Nephron progenitor cell (in vitro differentiated cells): ENCODE results near the gene CDC20.
"Not testable (repeated sequence)": the region's sequence is repeated elsewhere in the genome, so short reads cannot be mapped to it uniquely, and the experiment has no call there.

ENCODE experiments used
- DNase-seq: peaks from one replicate; pipeline ENCODE4 v3.0.0; 2021
- H3K27ac Mint-ChIP-seq: 2 replicates; pipeline ENCODE4 v1.8.0; 2021; ENCODE audit warnings: mild to moderate bottlenecking, moderate library complexity, mixed read lengths
- H3K27me3 Mint-ChIP-seq: 2 replicates; pipeline ENCODE4 v1.8.0; 2021; ENCODE audit warnings: mild to moderate bottlenecking, low read depth, mixed read lengths; ENCODE audit not compliant: poor library complexity
- H3K36me3 Mint-ChIP-seq: 2 replicates; pipeline ENCODE4 v1.8.0; 2021; ENCODE audit warnings: low read depth, mixed read lengths
- H3K4me1 Mint-ChIP-seq: 2 replicates; pipeline ENCODE4 v1.8.0; 2021; ENCODE audit warnings: mixed read lengths
- H3K4me3 Mint-ChIP-seq: 2 replicates; pipeline ENCODE4 v1.8.0; 2021; ENCODE audit warnings: mild to moderate bottlenecking, moderate library complexity, mixed read lengths
- H3K9me3 Mint-ChIP-seq: 2 replicates; pipeline ENCODE4 v1.8.0; 2021; ENCODE audit warnings: mild to moderate bottlenecking, moderate library complexity, mixed read lengths
- CTCF ChIP-seq: fragments of 200-600 bp; sonication (generic); IDR thresholded peaks from 2 replicates; pipeline ENCODE4 v1.5.0; 2021; ENCODE audit warnings: antibody characterized with exemption

CDC20 gene

GRCh38 chr1:43367026-43367903, 8.5 kb downstream of the CDC20 start:
- H3K36me3 Mint-ChIP-seq = peaks cover 27% of the 10 kb centered on the region
- no peak for TF ChIP-seq CTCF
- peaks cover 44% of the 10 kb centered on the region for H3K4me1 Mint-ChIP-seq

GRCh38 chr1:43367904-43368645, 9.3 kb downstream of the CDC20 start, which contains the start of gene ELOVL1:
Gene ELOVL1, minus strand, starts transcription at chr1:43368011. Its CDS starts 2,402 bp downstream, at chr1:43365609.
- H3K27me3 Mint-ChIP-seq = peaks cover 8% of the 10 kb centered on the region
- no peak for TF ChIP-seq CTCF
- H3K4me1 Mint-ChIP-seq = peaks cover 38% of the 10 kb centered on the region
- H3K27ac Mint-ChIP-seq = peak within 1 kb of the TSS; percentile 93
- DNase-seq = peak; percentile 95
- no peaks in the 10 kb centered on the region for H3K9me3 Mint-ChIP-seq
- peak within 1 kb of the TSS; percentile 86 for H3K4me3 Mint-ChIP-seq
- H3K36me3 Mint-ChIP-seq = peaks cover 22% of the 10 kb centered on the region

More at GRCh38 chr1:43367026-43367903, 8.5 kb downstream of the CDC20 start:
- no peak overlapping the region for H3K27ac Mint-ChIP-seq
- peak; percentile 31 for DNase-seq
- peak overlapping the region; percentile 82 for H3K4me3 Mint-ChIP-seq
- H3K27me3 Mint-ChIP-seq = peaks cover 8% of the 10 kb centered on the region
- no peaks in the 10 kb centered on the region for H3K9me3 Mint-ChIP-seq

GRCh38 chr1:43368646-43369020, 9.9 kb downstream of the CDC20 start:
- H3K27me3 Mint-ChIP-seq = peaks cover 8% of the 10 kb centered on the region
- no peak for TF ChIP-seq CTCF
- H3K4me1 Mint-ChIP-seq = peaks cover 34% of the 10 kb centered on the region
- peaks cover 19% of the 10 kb centered on the region for H3K36me3 Mint-ChIP-seq
- peak overlapping the region; percentile 93 for H3K27ac Mint-ChIP-seq
- peak overlapping the region; percentile 86 for H3K4me3 Mint-ChIP-seq
- DNase-seq = no peak
- H3K9me3 Mint-ChIP-seq = no peaks in the 10 kb centered on the region

- Mint-ChIP-seq H3K4me1 (peaks cover 34% of the 10 kb centered on the region), H3K36me3 (peaks cover 14% of the 10 kb centered on the region)
- H3K4me3 Mint-ChIP-seq, H3K27ac Mint-ChIP-seq, H3K9me3 Mint-ChIP-seq, H3K27me3 Mint-ChIP-seq, DNase-seq: not testable (repeated sequence)
Observed at GRCh38 chr1:43369779-43370178, 11.0 kb downstream of the CDC20 start.

- H3K27ac Mint-ChIP-seq = no peak overlapping the region
- peak overlapping the region; percentile 9 for H3K4me3 Mint-ChIP-seq
- H3K36me3 Mint-ChIP-seq = peaks cover 6% of the 10 kb centered on the region
- DNase-seq = no peak
- H3K4me1 Mint-ChIP-seq = peaks cover 31% of the 10 kb centered on the region
- no peaks in the 10 kb centered on the region for H3K9me3 Mint-ChIP-seq
- peaks cover 8% of the 10 kb centered on the region for H3K27me3 Mint-ChIP-seq
- TF ChIP-seq CTCF = no peak
Observed at GRCh38 chr1:43370564-43370963, 11.8 kb downstream of the CDC20 start.

- Mint-ChIP-seq H3K27me3 (peaks cover 5% of the 10 kb centered on the region), H3K36me3 (no peaks in the 10 kb centered on the region), H3K9me3 (no peaks in the 10 kb centered on the region), H3K4me3 (no peak overlapping the region), H3K27ac (no peak overlapping the region), H3K4me1 (peaks cover 19% of the 10 kb centered on the region)
- no peak for DNase-seq
- TF ChIP-seq CTCF = no peak
Observed at GRCh38 chr1:43372172-43372571, 13.4 kb downstream of the CDC20 start.
